Right renal pelvis (tissue), 4 donors: ENCODE results near the gene GPR148. TPM values are rescaled to one million over a fixed set of nuclear protein-coding genes. Genes with fewer than 3 reads are reported as not detected.
A peak's percentile ranks its signal among the peaks of the same experiment; 100 is the strongest.

ENCODE experiments used
- DNase-seq, 4 donors: peaks; one replicate each; pipeline ENCODE4 v3.0.0-alpha.2; 2013; ENCODE audit warnings: low read depth in 4 of 4, low spot score in 3 of 4, missing footprints in 1 of 4
- polyA plus RNA-seq, 4 donors: library from polyadenylated mRNA; unstranded; fragments of 120-200 nt; gene quantifications; one replicate each; pipeline ENCODE4 v1.2.1, GENCODE V29; 2013; ENCODE audit not compliant: insufficient read length in 4 of 4

GPR148 gene
- polyA plus RNA-seq, 4 donors = not detected

GRCh38 chr2:130749078-130749477, 20.2 kb downstream of the GPR148 start:
- DNase-seq = no peak

- DNase-seq = no peak
Measured at GRCh38 chr2:130749641-130750040, 20.8 kb downstream of the GPR148 start.

GRCh38 chr2:130754811-130755210, 25.9 kb downstream of the GPR148 start:
- DNase-seq = no peak

GRCh38 chr2:130755256-130756052, 26.6 kb downstream of the GPR148 start, which contains the start of gene AMER3:
Gene AMER3, plus strand, starts transcription at chr2:130755540. Its CDS starts 6,533 bp downstream, at chr2:130762073.
- DNase-seq = peak in 2 of 4 donors; percentile 7 to 10

- DNase-seq = peak; percentile 36 to 57 (median 39)
Measured at GRCh38 chr2:130756053-130756873, 27.4 kb downstream of the GPR148 start.

- DNase-seq = no peak
Measured at GRCh38 chr2:130756874-130757668, 28.2 kb downstream of the GPR148 start.

- no peak for DNase-seq
Measured at GRCh38 chr2:130759906-130760753, 31.3 kb downstream of the GPR148 start.

GRCh38 chr2:130760754-130761751, 32.2 kb downstream of the GPR148 start:
- DNase-seq = no peak

- no peak for DNase-seq
Measured at GRCh38 chr2:130762031-130762909, 33.4 kb downstream of the GPR148 start.

- no peak for DNase-seq
Measured at GRCh38 chr2:130762910-130763385, 34.1 kb downstream of the GPR148 start.

- no peak for DNase-seq
Measured at GRCh38 chr2:130763405-130763804, 34.5 kb downstream of the GPR148 start.

GRCh38 chr2:130764035-130764820, 35.4 kb downstream of the GPR148 start:
- no peak for DNase-seq

- no peak for DNase-seq
Measured at GRCh38 chr2:130764821-130765115, 35.9 kb downstream of the GPR148 start.

- no peak for DNase-seq
Measured at GRCh38 chr2:130765464-130765863, 36.6 kb downstream of the GPR148 start.

- DNase-seq = no peak
Measured at GRCh38 chr2:130766037-130766436, 37.2 kb downstream of the GPR148 start.

GRCh38 chr2:130766711-130767407, 38.0 kb downstream of the GPR148 start:
- no peak for DNase-seq
